ENCODE data around the gene TCF23. TPM values are rescaled to one million over a fixed set of nuclear protein-coding genes. Genes with fewer than 3 reads are reported as not detected.

The TCF23 gene
- total RNA-seq, 4 donors from 2014 or later = 0.12 to 0.56 TPM; not detected in 2

GRCh38 chr2:27182346-27182745 is 33.5 kb downstream of the TCF23 start:
- no peak for DNase-seq (ENCODE audit: low spot score)
- TF ChIP-seq, protein P1, sequence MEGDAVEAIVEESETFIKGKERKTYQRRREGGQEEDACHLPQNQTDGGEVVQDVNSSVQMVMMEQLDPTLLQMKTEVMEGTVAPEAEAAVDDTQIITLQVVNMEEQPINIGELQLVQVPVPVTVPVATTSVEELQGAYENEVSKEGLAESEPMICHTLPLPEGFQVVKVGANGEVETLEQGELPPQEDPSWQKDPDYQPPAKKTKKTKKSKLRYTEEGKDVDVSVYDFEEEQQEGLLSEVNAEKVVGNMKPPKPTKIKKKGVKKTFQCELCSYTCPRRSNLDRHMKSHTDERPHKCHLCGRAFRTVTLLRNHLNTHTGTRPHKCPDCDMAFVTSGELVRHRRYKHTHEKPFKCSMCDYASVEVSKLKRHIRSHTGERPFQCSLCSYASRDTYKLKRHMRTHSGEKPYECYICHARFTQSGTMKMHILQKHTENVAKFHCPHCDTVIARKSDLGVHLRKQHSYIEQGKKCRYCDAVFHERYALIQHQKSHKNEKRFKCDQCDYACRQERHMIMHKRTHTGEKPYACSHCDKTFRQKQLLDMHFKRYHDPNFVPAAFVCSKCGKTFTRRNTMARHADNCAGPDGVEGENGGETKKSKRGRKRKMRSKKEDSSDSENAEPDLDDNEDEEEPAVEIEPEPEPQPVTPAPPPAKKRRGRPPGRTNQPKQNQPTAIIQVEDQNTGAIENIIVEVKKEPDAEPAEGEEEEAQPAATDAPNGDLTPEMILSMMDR (IDR thresholded peaks at IDR 0.05) = no peak
- ATAC-seq (ENCODE audit: low FRiP score) = no peak

DNA sequence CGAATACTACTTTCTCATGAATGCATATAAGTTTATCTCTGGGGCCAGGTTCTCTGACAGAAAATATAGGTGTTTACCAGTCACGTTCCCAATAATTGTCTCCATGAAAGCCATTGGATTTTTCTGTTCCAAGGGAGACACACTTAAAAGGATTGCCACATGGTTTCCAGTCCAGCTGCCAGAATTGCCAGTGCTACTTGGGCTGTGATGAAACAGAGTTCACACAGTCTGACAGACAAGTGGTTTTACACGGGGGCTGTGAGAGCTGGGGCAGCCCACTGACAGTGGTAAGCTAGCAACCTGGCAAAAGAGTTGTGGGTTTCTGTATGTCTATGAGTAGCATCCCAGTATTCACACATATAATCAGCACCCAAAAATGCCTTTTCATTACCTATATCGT is 35.3 kb downstream of the TCF23 start:
- no peak for ATAC-seq (ENCODE audit: low FRiP score)
- TF ChIP-seq, protein P1 (IDR thresholded peaks at IDR 0.05) = no peak
- no peak for DNase-seq (ENCODE audit: low spot score)

DNA sequence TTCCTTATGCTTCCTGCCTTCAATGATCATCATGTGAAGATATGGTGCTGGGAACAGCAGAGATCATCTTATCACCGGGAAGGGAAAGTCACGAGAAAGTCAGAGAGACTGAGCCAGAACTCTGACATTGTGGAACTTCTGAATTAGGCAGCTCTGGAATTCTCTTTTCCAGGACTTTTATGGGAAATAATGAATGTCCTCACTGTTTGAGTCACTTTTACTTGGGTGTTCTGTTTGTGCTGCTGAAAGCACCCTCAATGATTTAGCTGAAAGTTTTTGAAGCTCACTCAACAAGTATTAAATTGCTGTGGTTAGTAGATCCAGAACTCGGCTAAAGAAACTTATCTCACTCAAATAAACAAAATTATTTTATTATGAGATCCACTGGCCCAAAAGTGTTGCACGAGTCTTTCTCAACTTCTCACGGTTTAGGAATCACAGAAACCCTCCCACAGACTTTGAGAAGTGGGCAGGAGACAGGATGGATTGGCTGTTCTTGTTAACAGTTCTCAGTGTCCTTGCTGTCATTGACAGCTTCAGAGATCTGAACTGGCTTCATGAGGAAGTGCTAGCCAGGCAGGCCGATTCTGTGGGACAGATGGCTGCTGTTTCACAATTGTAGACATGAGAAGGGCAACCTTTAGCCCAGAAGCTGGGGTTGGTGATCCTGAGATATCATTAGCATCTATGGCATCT is 36.7 kb downstream of the TCF23 start:
- peak; percentile 76 for ATAC-seq (ENCODE audit: low FRiP score)
- TF ChIP-seq, protein P1 (IDR thresholded peaks at IDR 0.05) = no peak
- DNase-seq (ENCODE audit: low spot score) = no peak

DNA sequence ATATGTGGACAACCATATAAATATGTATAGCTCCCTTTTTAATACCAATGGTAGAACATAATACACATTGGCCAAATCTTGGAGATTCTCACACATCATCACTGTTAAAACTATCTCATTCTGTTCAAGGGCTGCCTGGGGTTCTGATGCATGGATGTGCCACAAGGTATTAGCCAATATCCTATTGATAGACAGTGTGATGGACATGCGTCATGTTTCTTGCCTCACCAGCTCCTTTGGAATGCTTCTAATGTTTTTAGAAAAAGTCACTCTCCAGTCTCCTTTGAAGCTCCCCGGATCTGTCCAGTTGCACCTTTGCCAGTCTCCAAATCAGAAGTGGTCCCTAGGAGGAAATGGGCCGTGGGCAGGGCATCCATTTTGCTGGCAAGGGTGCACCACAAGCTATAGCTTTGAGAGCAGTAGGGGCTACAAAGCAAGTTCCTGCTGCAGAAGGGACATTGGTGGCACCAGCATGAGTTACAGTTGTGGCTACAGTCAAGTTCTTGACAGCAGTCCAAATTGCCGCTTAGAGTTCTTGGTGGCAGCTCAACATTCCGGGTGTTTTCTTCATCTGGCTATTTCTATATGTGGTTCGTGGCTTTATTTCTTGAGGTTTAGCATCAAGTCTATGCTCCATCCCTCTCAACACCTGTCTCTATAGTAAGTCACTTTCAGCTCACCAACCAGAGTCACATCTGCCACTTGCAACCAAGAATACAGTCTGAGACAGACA is 38.0 kb downstream of the TCF23 start:
- DNase-seq (ENCODE audit: low spot score) = no peak
- TF ChIP-seq, protein P1 (IDR thresholded peaks at IDR 0.05) = no peak
- ATAC-seq (ENCODE audit: low FRiP score) = no peak

DNA sequence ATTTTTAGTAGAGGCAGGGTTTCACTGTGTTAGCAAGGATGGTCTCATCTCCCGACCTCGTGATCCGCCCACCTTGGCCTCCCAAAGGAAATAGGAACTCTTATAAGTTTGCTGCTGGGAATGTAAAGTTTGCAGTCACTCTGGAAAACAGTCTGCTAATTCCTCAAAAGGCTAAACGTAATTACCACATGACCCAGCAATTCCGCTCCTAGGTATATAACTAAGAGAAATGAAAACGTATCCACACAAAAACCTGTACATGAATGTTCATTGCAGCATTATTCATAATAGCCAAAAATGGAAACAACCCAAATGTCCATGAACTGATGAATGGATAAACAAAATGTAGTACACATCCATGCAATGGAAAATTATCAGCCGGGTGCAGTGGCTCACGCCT is 41.2 kb downstream of the TCF23 start:
- no peak for ATAC-seq (ENCODE audit: low FRiP score)
- DNase-seq (ENCODE audit: low spot score) = no peak
- TF ChIP-seq, protein P1 (IDR thresholded peaks at IDR 0.05) = no peak

DNA sequence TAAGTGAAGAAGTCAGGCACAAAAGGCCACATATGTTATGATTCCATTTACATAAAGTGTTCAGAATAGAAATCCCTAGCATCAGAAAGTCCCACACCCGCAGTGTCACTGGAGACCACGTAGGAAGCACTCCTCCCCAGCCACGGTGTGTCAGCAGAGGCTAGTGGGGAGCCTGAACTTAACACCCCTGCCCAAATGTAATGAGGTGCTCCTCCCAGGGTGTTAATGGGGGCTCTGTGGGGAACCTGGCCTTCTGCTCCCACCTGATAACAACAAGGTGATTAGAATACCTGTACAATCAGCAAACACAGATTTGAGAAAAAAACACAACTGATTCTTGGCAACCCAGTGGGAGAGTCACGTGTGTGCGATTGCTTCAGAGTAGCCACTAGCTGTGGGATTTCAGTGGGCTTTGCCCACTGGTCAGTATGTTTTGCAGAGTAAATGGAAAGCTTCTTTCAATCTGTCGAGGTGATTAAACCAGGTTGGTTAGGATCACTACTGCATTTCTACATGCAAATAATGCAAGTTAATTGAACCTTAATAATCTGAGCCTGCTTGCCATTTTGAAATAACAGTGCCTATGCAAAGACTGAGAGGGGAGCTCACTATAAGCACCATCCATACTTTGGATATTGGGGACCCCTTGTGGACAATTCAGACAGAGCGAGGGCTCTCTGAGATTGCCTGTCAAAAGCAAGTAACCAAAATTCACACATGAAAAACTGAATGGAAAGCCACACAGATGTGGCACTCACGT is 42.4 kb downstream of the TCF23 start:
- DNase-seq (ENCODE audit: low spot score) (no peak), ATAC-seq (ENCODE audit: low FRiP score) (peak; percentile 76)
- TF ChIP-seq, protein P1 (IDR thresholded peaks at IDR 0.05) = peak in 1 of 3 donors; percentile 13
